ELF-1 (cell line): ENCODE measurements around the gene NTM.

ENCODE experiments used
- DNase-seq: peaks from one replicate; pipeline ENCODE4 v3.0.0-alpha.2; 2016; ENCODE audit warnings: low read depth, low spot score

The NTM gene

GRCh38 chr11:131914361-131914774 is 544.0 kb downstream of the NTM start:
- DNase-seq, result no peak

GRCh38 chr11:131916638-131917037 is 546.2 kb downstream of the NTM start:
- DNase-seq, result peak; percentile 37

DNA sequence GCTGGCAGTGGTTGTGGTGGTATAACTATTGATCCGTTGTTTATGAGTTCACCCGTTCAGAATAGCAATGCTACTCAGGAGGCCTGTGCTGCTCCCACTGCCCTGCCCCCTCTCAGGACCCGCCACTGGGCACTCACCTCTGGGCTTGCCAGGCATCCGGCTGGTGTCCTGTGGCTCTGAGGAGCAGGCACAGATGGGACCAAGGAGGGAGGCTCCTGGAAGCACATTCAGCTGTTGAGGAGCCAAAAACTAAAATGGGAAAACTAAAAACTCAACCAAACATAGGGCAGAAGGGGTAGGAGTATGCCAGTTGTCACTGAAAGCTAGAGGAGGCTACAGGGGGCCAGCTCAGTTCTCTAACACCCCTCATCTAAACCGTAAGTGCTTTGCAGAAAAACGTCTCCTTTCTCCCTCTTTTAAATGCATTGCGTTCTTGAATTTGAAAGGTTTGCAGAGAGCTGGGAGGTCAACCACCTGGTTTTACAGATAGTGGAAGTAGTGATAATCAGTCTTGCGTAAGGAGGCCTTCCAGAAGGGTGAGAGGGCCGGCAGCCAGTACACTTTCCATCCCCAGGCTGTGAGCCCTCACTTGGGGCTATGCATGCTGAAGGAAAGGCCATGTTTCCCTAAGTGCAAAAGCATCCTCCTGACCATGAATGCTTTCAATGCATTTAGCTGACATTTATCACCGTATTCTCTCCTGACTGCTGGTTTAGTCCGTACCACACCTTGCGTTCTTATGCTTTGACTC is 547.4 kb downstream of the NTM start:
- DNase-seq, result no peak

- DNase-seq, result no peak
Observed at GRCh38 chr11:131918663-131919062, 548.2 kb downstream of the NTM start.

DNA sequence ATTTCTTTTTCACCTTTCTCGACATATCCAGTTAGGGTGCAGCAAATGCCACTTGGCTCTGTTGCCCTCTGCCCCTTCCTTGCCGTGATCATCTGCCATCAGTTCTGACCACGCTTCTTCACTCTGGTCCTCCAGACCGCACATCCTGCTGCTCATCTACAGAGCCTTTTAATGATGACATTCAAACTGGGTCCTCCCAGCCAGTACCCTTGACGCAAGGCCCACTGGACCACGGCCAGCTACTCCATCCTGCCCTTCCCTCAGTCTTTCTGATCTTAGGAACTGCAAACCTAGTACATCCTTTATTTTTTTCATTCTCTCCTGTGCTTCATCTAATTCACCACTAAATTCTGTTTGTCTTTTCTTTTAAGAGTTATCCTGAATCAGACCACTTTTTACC is 551.8 kb downstream of the NTM start:
- DNase-seq, result no peak

GRCh38 chr11:131923309-131923708 is 552.9 kb downstream of the NTM start:
- no peak for DNase-seq

DNA sequence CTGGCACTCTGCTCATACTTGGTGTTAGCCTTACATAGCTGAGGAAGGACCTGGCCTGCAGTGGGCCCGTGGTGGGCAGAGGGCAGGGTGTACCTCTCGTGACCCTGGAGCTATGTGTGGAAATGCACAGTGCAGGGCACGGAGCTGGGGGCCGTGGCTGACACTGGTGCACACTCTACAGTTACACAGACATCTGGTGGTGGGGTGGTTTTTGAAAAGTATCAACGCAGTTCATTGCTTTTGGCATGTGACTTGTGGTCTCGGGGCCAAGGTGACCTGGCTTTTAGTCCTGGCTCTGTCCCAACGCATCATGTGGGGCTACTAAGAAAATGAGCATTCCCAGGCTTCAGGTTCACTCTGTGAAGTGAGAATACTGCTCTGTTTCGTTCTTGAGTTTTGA is 553.6 kb downstream of the NTM start:
- DNase-seq, result no peak

GRCh38 chr11:131924457-131925201 is 554.2 kb downstream of the NTM start:
- no peak for DNase-seq

GRCh38 chr11:131925829-131926228 is 555.4 kb downstream of the NTM start:
- no peak for DNase-seq

- peak; percentile 9 for DNase-seq
Observed at GRCh38 chr11:131928992-131929391, 558.6 kb downstream of the NTM start.

DNA sequence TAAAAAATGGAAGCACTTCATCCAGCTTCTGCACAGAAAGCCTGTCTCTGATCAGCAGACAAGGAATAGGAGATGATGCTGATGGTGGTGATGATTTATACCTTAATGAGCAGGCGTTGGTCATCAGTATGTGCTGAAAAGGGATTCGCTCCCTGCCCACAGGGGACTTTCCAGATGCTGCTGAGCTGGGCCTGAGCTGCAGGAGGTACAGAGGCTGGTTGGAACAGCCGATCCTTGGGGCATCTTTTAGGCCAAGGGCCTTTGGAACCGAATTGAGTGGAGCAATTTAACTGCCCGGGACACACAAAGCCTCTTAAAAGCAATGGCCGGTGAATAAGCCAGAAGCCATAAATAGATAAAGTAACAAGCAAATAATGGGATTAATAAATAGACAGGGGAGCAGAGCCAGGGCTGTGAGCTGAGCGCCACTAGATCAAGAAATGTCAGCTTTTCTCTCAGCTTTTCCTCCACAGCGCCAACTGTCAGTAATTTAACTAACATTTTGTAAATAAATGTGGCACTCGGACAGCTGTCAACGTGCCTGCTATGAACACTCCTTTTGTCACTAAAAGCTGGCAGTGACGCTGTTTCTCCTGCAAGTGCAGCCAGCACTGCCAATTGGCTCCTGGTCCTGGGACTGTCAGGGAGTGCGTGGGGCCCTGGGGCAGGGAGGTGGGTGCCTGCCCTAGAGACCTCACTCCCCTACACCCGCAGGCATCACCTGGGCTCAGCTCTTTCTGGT is 562.3 kb downstream of the NTM start:
- DNase-seq, result no peak

DNA sequence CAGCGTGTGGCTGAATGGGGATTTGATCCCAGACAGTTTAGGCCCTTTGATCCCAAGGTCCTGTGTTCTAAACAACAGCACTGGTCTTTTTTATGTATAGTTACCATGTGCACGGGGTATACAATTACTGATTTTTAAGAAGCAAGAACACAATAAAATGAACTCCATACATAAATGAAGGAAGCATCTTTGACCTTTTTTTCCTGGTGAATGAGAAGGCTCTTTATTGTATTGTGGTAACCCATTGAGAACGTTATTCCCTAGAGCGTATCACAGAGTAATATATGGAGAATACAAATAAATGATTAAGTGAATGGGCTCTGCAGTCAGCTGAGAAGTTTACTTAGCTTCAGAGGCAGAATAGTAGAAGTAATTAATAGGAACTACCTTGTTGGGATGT is 563.6 kb downstream of the NTM start:
- DNase-seq, result no peak

DNA sequence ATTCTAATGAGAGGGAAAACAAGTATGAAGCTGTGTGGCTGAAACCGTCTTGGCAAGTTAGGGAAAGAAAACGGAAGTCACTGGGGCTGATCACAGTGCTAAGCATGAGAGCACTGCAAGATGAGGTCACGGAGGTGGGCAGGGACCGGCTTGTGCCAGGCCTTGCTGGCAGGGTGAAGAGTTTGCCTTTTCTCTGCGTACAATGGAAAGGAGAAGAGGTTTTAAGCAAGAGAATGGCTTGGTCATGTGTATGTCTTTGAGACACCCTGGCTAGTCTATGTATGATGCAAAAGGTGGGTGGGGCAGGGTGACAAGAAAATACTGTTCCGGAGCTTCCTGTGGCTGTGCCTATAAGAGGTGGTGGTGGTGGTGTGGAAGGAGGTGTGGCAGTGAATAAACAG is 567.9 kb downstream of the NTM start:
- no peak for DNase-seq

DNA sequence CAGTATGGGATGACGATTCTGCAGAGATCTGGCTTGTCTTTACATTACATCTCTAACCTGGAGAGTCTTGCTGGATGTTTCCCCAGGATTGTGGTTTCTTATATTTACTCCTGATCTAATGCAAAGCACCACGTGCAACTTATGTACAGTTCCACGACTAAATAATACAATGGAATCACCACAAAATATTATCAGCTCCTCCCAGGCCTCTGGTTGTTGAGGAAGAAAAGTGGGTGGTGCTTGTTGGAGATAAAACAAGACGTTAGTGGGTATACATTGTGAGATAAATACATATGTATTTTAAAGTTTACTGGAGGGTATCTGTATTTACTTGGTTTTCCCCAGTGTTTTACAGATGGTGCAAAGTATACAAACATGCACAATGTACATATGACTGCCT is 569.7 kb downstream of the NTM start:
- no peak for DNase-seq

DNA sequence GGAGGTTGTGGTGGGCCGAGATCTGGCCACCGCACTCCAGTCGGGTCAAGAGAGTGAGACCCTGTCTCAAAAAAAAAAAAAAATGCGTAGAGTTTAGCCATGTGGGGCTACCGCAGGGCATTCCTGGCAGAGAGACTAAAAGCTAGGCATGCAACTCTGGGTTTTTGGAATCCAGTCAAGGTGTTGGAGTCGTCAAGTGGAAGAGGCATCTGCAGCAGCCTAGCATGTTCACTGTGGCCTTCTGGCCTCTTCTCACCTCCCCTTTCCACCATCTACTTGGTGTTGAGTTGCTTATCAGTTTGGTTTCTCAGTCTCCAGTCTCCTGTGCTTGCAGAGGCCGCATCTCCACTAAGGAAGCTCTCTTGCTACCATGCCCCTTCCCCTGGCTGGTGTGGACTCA is 572.5 kb downstream of the NTM start:
- DNase-seq, result no peak

DNA sequence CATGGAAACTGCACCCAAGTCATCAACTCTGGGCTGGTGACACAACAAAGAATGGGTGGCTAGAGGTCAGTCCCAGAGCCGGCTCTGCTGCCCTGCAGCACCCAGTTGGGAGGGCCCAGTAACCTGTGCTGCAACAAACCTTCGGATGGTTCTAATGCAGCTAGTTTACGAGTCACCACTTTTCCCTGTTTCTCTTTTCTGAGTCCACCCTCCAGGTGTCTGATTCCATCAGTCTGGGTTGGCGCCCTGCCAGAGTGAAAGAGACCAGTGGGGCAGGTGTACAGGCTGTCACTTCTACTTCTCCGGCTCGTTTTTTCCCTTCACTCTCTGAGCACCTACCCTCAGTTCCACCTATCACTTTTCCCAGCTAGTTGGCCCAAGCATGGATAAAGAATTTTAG is 572.9 kb downstream of the NTM start:
- no peak for DNase-seq

GRCh38 chr11:131944736-131945135 is 574.3 kb downstream of the NTM start:
- no peak for DNase-seq

GRCh38 chr11:131945706-131946105 is 575.3 kb downstream of the NTM start:
- DNase-seq, result no peak

GRCh38 chr11:131947511-131947910 is 577.1 kb downstream of the NTM start:
- DNase-seq, result no peak

GRCh38 chr11:131951121-131951520 is 580.7 kb downstream of the NTM start:
- DNase-seq, result no peak

DNA sequence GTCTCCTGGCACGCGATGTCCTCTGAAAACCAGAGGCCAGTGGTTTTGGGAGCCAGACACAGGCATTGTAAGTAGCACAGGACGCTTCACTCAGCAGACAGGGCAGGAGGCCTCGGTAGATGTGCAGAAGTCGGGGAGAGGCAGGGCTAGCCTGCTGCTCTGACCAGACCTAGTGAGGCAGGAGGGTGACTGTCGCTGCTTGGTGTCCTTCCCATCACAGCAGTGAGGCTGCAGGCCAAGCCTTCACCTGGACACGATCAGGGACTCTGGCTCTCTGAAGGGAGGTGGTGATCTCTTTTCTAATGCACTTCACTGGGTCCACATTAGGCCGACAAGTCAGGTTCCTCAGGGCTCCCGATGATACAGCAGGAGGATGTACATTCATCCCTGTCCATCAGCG is 583.7 kb downstream of the NTM start:
- no peak for DNase-seq

GRCh38 chr11:131955904-131956303 is 585.5 kb downstream of the NTM start:
- no peak for DNase-seq

- DNase-seq, result no peak
Observed at GRCh38 chr11:131957201-131957600, 586.8 kb downstream of the NTM start.
